ENCODE data around the gene PLA2G7.
A peak's percentile ranks its signal among the peaks of the same experiment; 100 is the strongest.
"Not testable (repeated sequence)": the region's sequence is repeated elsewhere in the genome, so short reads cannot be mapped to it uniquely, and the experiment has no call there.

The PLA2G7 gene

GRCh38 chr6:46748940-46749503 lies 13.8 kb upstream of the PLA2G7 start:
- DNase-seq: no peak

- no peak for DNase-seq
Measured at GRCh38 chr6:46746696-46747095, 11.5 kb upstream of the PLA2G7 start, which contains the start of gene ANKRD66. Gene ANKRD66, plus strand, starts transcription at chr6:46746933. Its CDS starts 5,016 bp downstream, at chr6:46751949.

- DNase-seq: no peak
Measured at GRCh38 chr6:46745973-46746372, 10.8 kb upstream of the PLA2G7 start.

GRCh38 chr6:46744159-46744725 lies 9.1 kb upstream of the PLA2G7 start:
- not testable (repeated sequence) for DNase-seq

GRCh38 chr6:46743425-46744158 lies 8.4 kb upstream of the PLA2G7 start:
- DNase-seq: no peak

GRCh38 chr6:46741910-46742309 lies 6.7 kb upstream of the PLA2G7 start:
- no peak for DNase-seq

- no peak for DNase-seq
Measured at GRCh38 chr6:46741482-46741881, 6.3 kb upstream of the PLA2G7 start.

GRCh38 chr6:46736906-46737305 lies 1.7 kb upstream of the PLA2G7 start:
- no peak for DNase-seq

- peak in 1 of 51 donors; percentile 58 for DNase-seq
Measured at GRCh38 chr6:46735720-46736031, 501 bp upstream of the PLA2G7 start.

GRCh38 chr6:46733341-46733801 lies 1.8 kb downstream of the PLA2G7 start:
- no peak for DNase-seq

- no peak for DNase-seq
Measured at GRCh38 chr6:46730921-46731461, 4.2 kb downstream of the PLA2G7 start.

- no peak for DNase-seq
Measured at GRCh38 chr6:46729787-46730326, 5.3 kb downstream of the PLA2G7 start.

GRCh38 chr6:46720401-46720800 lies 14.8 kb downstream of the PLA2G7 start:
- DNase-seq: no peak

- DNase-seq: peak in 1 of 51 donors; percentile 18
Measured at GRCh38 chr6:46719099-46719498, 16.1 kb downstream of the PLA2G7 start.

- no peak for DNase-seq
Measured at GRCh38 chr6:46715141-46715540, 20.0 kb downstream of the PLA2G7 start.

GRCh38 chr6:46711491-46711890 lies 23.7 kb downstream of the PLA2G7 start:
- DNase-seq: no peak

GRCh38 chr6:46706464-46706863 lies 28.7 kb downstream of the PLA2G7 start:
- no peak for DNase-seq

- DNase-seq: peak in 3 of 51 donors; percentile 1 to 22 (median 9)
Measured at GRCh38 chr6:46704562-46704961, 30.6 kb downstream of the PLA2G7 start.

- DNase-seq: no peak
Measured at GRCh38 chr6:46699970-46700369, 35.2 kb downstream of the PLA2G7 start.

- no peak for DNase-seq
Measured at GRCh38 chr6:46690911-46691451, 44.2 kb downstream of the PLA2G7 start.

GRCh38 chr6:46690141-46690755 lies 44.9 kb downstream of the PLA2G7 start:
- no peak for DNase-seq

- no peak for DNase-seq
Measured at GRCh38 chr6:46689657-46690056, 45.5 kb downstream of the PLA2G7 start.
